ENCODE data around the gene ACTN2.

- TF ChIP-seq, protein P1, sequence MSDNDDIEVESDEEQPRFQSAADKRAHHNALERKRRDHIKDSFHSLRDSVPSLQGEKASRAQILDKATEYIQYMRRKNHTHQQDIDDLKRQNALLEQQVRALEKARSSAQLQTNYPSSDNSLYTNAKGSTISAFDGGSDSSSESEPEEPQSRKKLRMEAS (IDR thresholded peaks at IDR 0.05; ENCODE audit: low read depth, low read length) = no peak
- no peak for TF ChIP-seq CTCF (IDR thresholded peaks at IDR 0.05; ENCODE audit: low read depth, low read length)
- TF ChIP-seq POLR2A (IDR thresholded peaks at IDR 0.05; ENCODE audit: extremely low read depth, insufficient read length) = no peak
Observed at GRCh38 chr1:236762410-236762809, 76.1 kb downstream of the ACTN2 start.
